ENCODE results near the gene TMEM8B. TPM values are rescaled to one million over a fixed set of nuclear protein-coding genes. Genes with fewer than 3 reads are reported as not detected.

TMEM8B gene
- total RNA-seq, 1 experiment from 2014 or later = 7.2 TPM

GRCh38 chr9:35906923-35907699, 78.1 kb downstream of the TMEM8B start (continued):
- TF ChIP-seq REST (IDR thresholded peaks at IDR 0.05; ENCODE audit: low read depth) (no peak), FOSL1 (IDR thresholded peaks at IDR 0.05; ENCODE audit: low read depth) (no peak), ATF3 (IDR thresholded peaks at IDR 0.05) (no peak), ELF1 (IDR thresholded peaks at IDR 0.05; ENCODE audit: borderline replicate concordance, low read depth) (no peak), TCF7L2 (IDR thresholded peaks at IDR 0.05; ENCODE audit: borderline replicate concordance, extremely low read depth, insufficient read depth, insufficient read length) (no peak)

- H3K9ac ChIP-seq (ENCODE audit: low read length) = peak overlapping the region; percentile 49
- no TSS peak for BruUV-seq (replicated peaks)
- RAD21 ChIA-PET (ENCODE audit: low non-redundant PET in 1 of 2, low total read pairs in 2 of 2, uncharacterized antibody in 2 of 2, unreplicated experiment in 2 of 2) = no interaction called here
Measured at GRCh38 chr9:35907711-35908503, 78.9 kb downstream of the TMEM8B start.

More at GRCh38 chr9:35907711-35908503, 78.9 kb downstream of the TMEM8B start:
- Histone ChIP-seq H2AFZ (ENCODE audit: low read depth, low read length, poor library complexity, severe bottlenecking) (peak overlapping the region; percentile 72), H4K20me1 (ENCODE audit: insufficient read depth) (no peaks in the 10 kb centered on the region), H3K4me3 (replicated peaks in 1 of 2; ENCODE audit: low read depth in 1 of 2, low read length in 2 of 2) (peak overlapping the region; percentile 25 to 47), H3K27ac (ENCODE audit: low read depth, low read length) (peak overlapping the region; percentile 76), H3K27me3 (ENCODE audit: insufficient read depth, low read length) (no peaks in the 10 kb centered on the region), H3K9me2 (ENCODE audit: insufficient read depth) (no peaks in the 10 kb centered on the region), H3K79me2 (ENCODE audit: insufficient read depth, low read length) (no peaks in the 10 kb centered on the region), H3K4me2 (ENCODE audit: low read length) (peak overlapping the region; percentile 78), H3K36me3 (ENCODE audit: control insufficient read depth in 1 of 2, insufficient read depth in 2 of 2, low read length in 2 of 2) (no peaks in the 10 kb centered on the region), H3K4me1 (ENCODE audit: control insufficient read depth in 1 of 2, insufficient read depth in 2 of 2, low read length in 2 of 2) (peaks cover 47 to 68% of the 10 kb centered on the region in 2 experiments), H3K9me3 (ENCODE audit: control insufficient read depth in 1 of 2, insufficient read depth in 1 of 2, low read depth in 1 of 2, low read length in 2 of 2) (no peaks in the 10 kb centered on the region)
- DNase-seq (ENCODE audit: low read depth, low spot score) = peak; percentile 32
- intact Hi-C loops (cut with micrococcal nuclease) = no loop called here
- TF ChIP-seq POLR2AphosphoS5 (IDR thresholded peaks at IDR 0.05; ENCODE audit: low read depth, low read length) (peak; percentile 15; the same call in 1 of the 2 replicates), CTCF (IDR thresholded peaks at IDR 0.05 in 2 of 3, conservative IDR thresholded peaks at IDR 0.05 in 1 of 3; ENCODE audit: borderline replicate concordance in 1 of 3, insufficient read depth in 1 of 3, low read depth in 2 of 3, low read length in 2 of 3) (no peak)
- ATAC-seq = peak; percentile 52
- POLR2A ChIA-PET = no interaction called here
- CTCF ChIA-PET = no interaction called here
